Aorta (tissue), 5 donors: ENCODE data around the gene FAM53C. TPM values are rescaled to one million over a fixed set of nuclear protein-coding genes. Genes with fewer than 3 reads are reported as not detected.
A peak's percentile ranks its signal among the peaks of the same experiment; 100 is the strongest.
"Not testable (repeated sequence)": the region's sequence is repeated elsewhere in the genome, so short reads cannot be mapped to it uniquely, and the experiment has no call there.

Source experiments
- ATAC-seq: fragments of 200-7000 bp; cut with Tn5 transposase; one replicate; pipeline ENCODE4 v1.9.1; 2022; ENCODE audit warnings: moderate library complexity; ENCODE audit not compliant: low FRiP score
- DNase-seq, 2 donors: peaks; one replicate each; pipeline ENCODE4 v3.0.0-alpha.2; 2020
- H3K27ac ChIP-seq, 2 donors: one replicate each; pipeline ENCODE4 v1.5.1; 2013; ENCODE audit warnings: low read length in 2 of 2, mild to moderate bottlenecking in 2 of 2, moderate library complexity in 2 of 2, control low read depth in 1 of 2, inconsistent platforms in 1 of 2, low read depth in 1 of 2
- H3K27me3 ChIP-seq, 2 donors: one replicate each; pipeline ENCODE4 v1.6.1; 2013; ENCODE audit warnings: control low read depth in 1 of 2, low read length in 1 of 2, mild to moderate bottlenecking in 1 of 2, moderate library complexity in 1 of 2; ENCODE audit not compliant: insufficient read depth in 2 of 2, control insufficient read depth in 1 of 2
- H3K36me3 ChIP-seq, 2 donors: one replicate each; pipeline ENCODE4 v1.6.1; 2013; ENCODE audit warnings: control low read depth in 1 of 2, low read length in 1 of 2, mild to moderate bottlenecking in 1 of 2; ENCODE audit not compliant: insufficient read depth in 2 of 2, control insufficient read depth in 1 of 2
- H3K4me1 ChIP-seq, 2 donors: one replicate each; pipeline ENCODE4 v1.6.1; 2013; ENCODE audit warnings: low read length in 2 of 2, control low read depth in 1 of 2, mild to moderate bottlenecking in 1 of 2, moderate library complexity in 1 of 2; ENCODE audit not compliant: insufficient read depth in 2 of 2, control insufficient read depth in 1 of 2
- H3K4me3 ChIP-seq, 2 donors: one replicate each; pipeline ENCODE4 v1.5.1; 2013; ENCODE audit warnings: low read length in 2 of 2, control low read depth in 1 of 2, mild to moderate bottlenecking in 1 of 2
- H3K9me3 ChIP-seq: one replicate; pipeline ENCODE4 v1.6.1; 2013; ENCODE audit warnings: mild to moderate bottlenecking, low read length; ENCODE audit not compliant: control insufficient read depth
- WGBS, 2 donors: extraction: QIAGEN DNeasy Blood & Tissue Kit; methylation state at CpG; one replicate each; pipeline ENCODE4 v1.1.7; 2013; 5-methylcytosine and 5-hydroxymethylcytosine counted together
- intact Hi-C, 2 donors: fragments of 100-400 bp; cut with DNase I; formaldehyde crosslinking; loops; one replicate each; pipeline versions ENCODE4 v1.14.2 to v1.15.0; 2022
- long read RNA-seq, 2 donors: library from polyadenylated mRNA; unstranded; transcript quantifications; one replicate each; pipeline ENCODE4 v2.0.0, GENCODE V29; 2020 to 2021
- polyA plus RNA-seq, 2 donors: library from polyadenylated mRNA; stranded (reverse); fragments of 200-250 nt; gene quantifications; one replicate each; pipeline ENCODE4 v1.2.3, GENCODE V29; 2013
- total RNA-seq, 2 donors: library from RNA; stranded (reverse); fragmentation: NEBNext Ultra II Directional; extraction: Animal tissue kit (Norgen Biotek cat#: 25700); gene quantifications; one replicate each; pipeline ENCODE4 v1.2.1, GENCODE V29; 2021
- donor health status: healthy with polysubstance abuse.
- donor health status: Bipolar disorder and iron deficiency.
- donor health status: DM: no; HTN: no; CAD: no.
- donor health status: DM: no; HTN: no; CAD: no.
- donor health status: DM: yes; HTN: yes; CAD: no.

FAM53C gene
- total RNA-seq (10 to 100 TPM; 25.8 to 26.7 TPM), polyA plus RNA-seq (10 to 100 TPM in 1 of 2 donors, 1 to 10 TPM in 1; 9.9 to 14.7 TPM)
- long read RNA-seq, donor 1, partial matches to known transcripts, result 12 of 38 reads
- long read RNA-seq, donor 1, other reads (novel, unspliced or antisense), result 23 of 38 reads
- long read RNA-seq, donor 2, full-length matches to known transcripts, result 3 of 21 reads
- long read RNA-seq, donor 2, partial matches to known transcripts, result 18 of 21 reads
- long read RNA-seq, donor 2, other reads (novel, unspliced or antisense), result 0 of 21 reads

- Histone ChIP-seq H3K9me3 (no peaks in the 10 kb centered on the region), H3K27me3 (no peaks in the 10 kb centered on the region), H3K36me3 (peaks cover 0 to 1% of the 10 kb centered on the region in 2 donors), H3K4me3 (peak within 1 kb of the TSS; percentile 79 to 83), H3K27ac (peak within 1 kb of the TSS; percentile 20 to 93), H3K4me1 (peaks cover 0 to 5% of the 10 kb centered on the region in 2 donors)
- ATAC-seq (peak; percentile 98), DNase-seq (peak; percentile 95 to 97)
- WGBS, 2 donors, result 0 to 1% methylated on average over 49 to 56 of the region's 56 CpGs
- intact Hi-C loops, result loop anchor here in 1 of 2 donors (5.0 kb wide), 1 partner anchor 116 kb away; no protein-coding TSS in a partner anchor
Observed at GRCh38 chr5:138337685-138338410, at the start of gene FAM53C. TSS of gene FAM53C (plus strand) at chr5:138338266. CDS start at chr5:138341336, 3,070 bp downstream.

GRCh38 chr5:138289296-138289695 lies 48.8 kb upstream of the FAM53C start:
- Histone ChIP-seq H3K27me3 (no peaks in the 10 kb centered on the region), H3K9me3 (no peaks in the 10 kb centered on the region), H3K36me3 (no peaks in the 10 kb centered on the region), H3K4me3 (no peak overlapping the region), H3K27ac (no peak overlapping the region), H3K4me1 (no peaks in the 10 kb centered on the region)
- intact Hi-C loops, result no loop called here
- ATAC-seq (no peak), DNase-seq (no peak)
- 83 to 87% methylated on average over 3 of the region's 3 CpGs for WGBS, 2 donors

GRCh38 chr5:138303372-138303771 lies 34.7 kb upstream of the FAM53C start:
- Histone ChIP-seq H3K27ac (no peak overlapping the region), H3K9me3 (no peaks in the 10 kb centered on the region), H3K4me3 (no peak overlapping the region), H3K4me1 (no peaks in the 10 kb centered on the region), H3K27me3 (no peaks in the 10 kb centered on the region), H3K36me3 (no peaks in the 10 kb centered on the region)
- ATAC-seq (no peak), DNase-seq (no peak)
- intact Hi-C loops, result no loop called here
- 85 to 88% methylated on average over 6 of the region's 6 CpGs for WGBS, 2 donors

- ATAC-seq, result no peak
- WGBS, 2 donors, result 4 to 8% methylated on average over 1 of the region's 1 CpG
- H3K27me3 ChIP-seq, result no peaks in the 10 kb centered on the region
- intact Hi-C loops, result no loop called here
- no peak overlapping the region for H3K27ac ChIP-seq
- no peak for DNase-seq
- no peaks in the 10 kb centered on the region for H3K9me3 ChIP-seq
- H3K4me3 ChIP-seq, result no peak overlapping the region
- no peaks in the 10 kb centered on the region for H3K4me1 ChIP-seq
- no peaks in the 10 kb centered on the region for H3K36me3 ChIP-seq
Observed at GRCh38 chr5:138305797-138306196, 32.3 kb upstream of the FAM53C start.

GRCh38 chr5:138315751-138316278 lies 22.3 kb upstream of the FAM53C start:
- H3K27me3 ChIP-seq, result no peaks in the 10 kb centered on the region
- H3K27ac ChIP-seq, result no peak overlapping the region
- WGBS, 2 donors, result 95% methylated on average over 7 of the region's 7 CpGs
- DNase-seq (no peak), ATAC-seq (no peak)
- intact Hi-C loops, result no loop called here
- H3K36me3 ChIP-seq, result no peaks in the 10 kb centered on the region
- no peaks in the 10 kb centered on the region for H3K9me3 ChIP-seq
- H3K4me3 ChIP-seq, result no peak overlapping the region
- no peaks in the 10 kb centered on the region for H3K4me1 ChIP-seq

- Histone ChIP-seq H3K36me3 (no peaks in the 10 kb centered on the region), H3K9me3 (no peaks in the 10 kb centered on the region), H3K27ac (no peak overlapping the region), H3K4me1 (no peaks in the 10 kb centered on the region), H3K4me3 (no peak overlapping the region), H3K27me3 (no peaks in the 10 kb centered on the region)
- DNase-seq (no peak), ATAC-seq (no peak)
- 78 to 85% methylated on average over 3 of the region's 3 CpGs for whole genome bisulfite sequencing, 2 donors
- intact Hi-C loops, result no loop called here
Observed at GRCh38 chr5:138316355-138316754, 21.7 kb upstream of the FAM53C start.

- H3K27ac ChIP-seq, H3K4me1 ChIP-seq, H3K36me3 ChIP-seq, ATAC-seq, intact Hi-C loops, H3K27me3 ChIP-seq, DNase-seq, H3K9me3 ChIP-seq, H3K4me3 ChIP-seq: not testable (repeated sequence)
- 94 to 96% methylated on average over 4 of the region's 4 CpGs for whole genome bisulfite sequencing, 2 donors
Observed at GRCh38 chr5:138318211-138318610, 19.9 kb upstream of the FAM53C start.

- WGBS, 2 donors, result 1 to 2% methylated on average over 12 of the region's 12 CpGs
- no peak for ATAC-seq
- intact Hi-C loops, result no loop called here
- Histone ChIP-seq H3K4me3 (no peak overlapping the region), H3K4me1 (no peaks in the 10 kb centered on the region), H3K9me3 (no peaks in the 10 kb centered on the region), H3K27me3 (no peaks in the 10 kb centered on the region), H3K27ac (no peak overlapping the region), H3K36me3 (no peaks in the 10 kb centered on the region)
- DNase-seq, result no peak
Observed at GRCh38 chr5:138330813-138331448, 7.1 kb upstream of the FAM53C start.
